Activated CD4-positive, alpha-beta memory T cell treated with anti-CD3 and anti-CD28 coated beads, Interleukin-2, amount 10 ng/mL, durations not matched to agents 7 days and 5 days (primary cell): ENCODE measurements around the gene ANAPC7. TPM values are rescaled to one million over a fixed set of nuclear protein-coding genes. Genes with fewer than 3 reads are reported as not detected.

ENCODE experiments used
- CTCF ChIA-PET: fragments of 350-600 bp; sonication (Branson Sonifier 250); formaldehyde crosslinking; loops from one replicate; lab custom pipeline; 2021; ENCODE audit warnings: antibody characterized with exemption, inconsistent platforms; lab: Charles Lee
- POLR2A ChIA-PET: fragments of 350-600 bp; sonication (Branson Sonifier 250); formaldehyde crosslinking; loops from one replicate; lab custom pipeline; 2021; ENCODE audit warnings: antibody characterized with exemption; lab: Charles Lee
- DNase-seq: peaks from one replicate; pipeline ENCODE4 v3.0.0-alpha.2; 2020
- H3K27ac Mint-ChIP-seq: one replicate; pipeline ENCODE4 v1.8.0; 2021; ENCODE audit warnings: mild to moderate bottlenecking, mixed read lengths
- H3K27me3 Mint-ChIP-seq: one replicate; pipeline ENCODE4 v1.8.0; 2021; ENCODE audit warnings: mixed read lengths
- H3K36me3 Mint-ChIP-seq: one replicate; pipeline ENCODE4 v1.8.0; 2021; ENCODE audit warnings: low read depth, mixed read lengths
- H3K4me1 Mint-ChIP-seq: one replicate; pipeline ENCODE4 v1.8.0; 2021; ENCODE audit warnings: mixed read lengths
- H3K4me3 Mint-ChIP-seq: one replicate; pipeline ENCODE4 v1.8.0; 2021; ENCODE audit warnings: mild to moderate bottlenecking, mixed read lengths
- H3K9me3 Mint-ChIP-seq: one replicate; pipeline ENCODE4 v1.8.0; 2021; ENCODE audit warnings: mixed read lengths
- total RNA-seq, 2 experiments: library from RNA; stranded (reverse); gene quantifications; one replicate each; pipeline ENCODE4 v1.2.3, GENCODE V29; 2021

Gene ANAPC7
- total RNA-seq, 2 experiments from 2014 or later, result 47.2 to 47.3 TPM

DNA sequence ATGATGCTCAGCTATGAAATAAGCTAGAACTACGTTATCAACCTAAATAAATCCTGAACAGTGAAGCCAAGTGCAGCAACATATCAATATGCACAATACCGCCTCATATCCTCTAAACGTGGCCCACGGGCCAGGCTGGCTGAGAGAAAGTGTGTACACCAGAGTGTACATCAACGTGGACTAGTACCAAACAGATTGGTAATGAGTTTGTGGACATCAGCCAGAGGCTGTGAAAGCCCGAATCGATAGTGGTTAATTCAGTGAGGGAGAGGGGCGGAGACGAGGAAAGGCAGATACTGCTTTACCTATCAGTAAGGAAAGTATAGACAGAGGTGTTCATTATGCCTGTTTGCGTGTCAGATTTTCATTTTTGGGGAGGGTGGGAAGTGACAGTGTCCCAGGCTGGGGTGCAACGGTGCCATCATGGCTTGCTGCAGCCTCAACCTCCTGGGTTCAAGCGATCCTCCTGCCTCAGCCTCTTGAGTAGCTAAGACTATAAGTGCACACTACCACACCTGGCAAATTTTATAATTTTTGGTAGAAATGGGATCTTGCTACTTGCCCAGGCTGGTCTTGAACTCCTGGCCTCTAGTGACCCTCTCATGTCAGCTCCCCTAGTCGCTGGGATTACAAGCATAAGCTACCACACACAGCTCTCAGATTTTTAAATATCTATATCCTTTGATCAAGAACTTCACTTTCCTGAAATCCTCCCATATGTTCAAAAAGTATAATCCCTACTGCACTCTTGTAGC is 50.1 kb downstream of the ANAPC7 start:
- peaks cover 37% of the 10 kb centered on the region for H3K4me1 Mint-ChIP-seq
- no peak for DNase-seq
- CTCF ChIA-PET, result interaction anchor here (0.8 to 7.2 kb wide), 3 partner anchors 11 to 78 kb away, joined by 3 to 56 read pairs (median 7); no protein-coding TSS in a partner anchor
- no peak overlapping the region for H3K27ac Mint-ChIP-seq
- no peaks in the 10 kb centered on the region for H3K9me3 Mint-ChIP-seq
- H3K36me3 Mint-ChIP-seq, result peaks cover 20% of the 10 kb centered on the region
- no peak overlapping the region for H3K4me3 Mint-ChIP-seq
- POLR2A ChIA-PET, result interaction anchor here (0.9 to 1.1 kb wide), 4 partner anchors 11 to 97 kb away, joined by 3 read pairs; partner anchors contain the start of genes ARPC3 and ATP2A2
- H3K27me3 Mint-ChIP-seq, result no peaks in the 10 kb centered on the region

DNA sequence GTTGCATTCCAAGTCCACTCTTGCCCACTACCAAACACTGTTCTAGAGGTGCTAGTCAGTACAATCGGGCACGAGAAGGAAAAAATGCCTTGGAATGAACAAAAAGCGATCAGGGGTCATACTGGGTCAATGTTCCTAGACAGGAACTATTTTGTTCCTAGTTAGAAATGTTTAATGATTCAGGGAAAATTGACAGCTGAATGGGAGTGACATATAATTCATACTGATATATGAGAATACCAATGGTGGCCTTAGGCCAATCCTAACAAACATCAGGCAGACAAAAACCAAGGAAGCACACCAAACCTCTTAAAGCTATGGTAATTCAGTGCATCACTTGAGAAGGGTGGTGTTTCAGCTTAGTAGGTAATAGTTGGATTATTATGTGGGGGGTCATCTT is 51.1 kb downstream of the ANAPC7 start:
- DNase-seq, result no peak
- Mint-ChIP-seq H3K4me1 (peaks cover 41% of the 10 kb centered on the region), H3K27ac (no peak overlapping the region), H3K4me3 (no peak overlapping the region), H3K36me3 (peaks cover 28% of the 10 kb centered on the region), H3K27me3 (no peaks in the 10 kb centered on the region), H3K9me3 (no peaks in the 10 kb centered on the region)
- ChIA-PET POLR2A (interaction anchor here (0.8 to 0.9 kb wide), 2 partner anchors 11 to 71 kb away, joined by 3 read pairs; partner anchors contain the start of gene ATP2A2), CTCF (interaction anchor here (0.8 to 7.2 kb wide), 2 partner anchors 57 to 79 kb away, joined by 3 to 56 read pairs; no protein-coding TSS in a partner anchor)

- DNase-seq, result no peak
- POLR2A ChIA-PET, result interaction anchor here (1.2 kb wide), 1 partner anchor 99 kb away, joined by 3 read pairs; the partner anchor contains the start of gene ARPC3
Measured at GRCh38 chr12:110351119-110351518, 52.4 kb downstream of the ANAPC7 start.

DNA sequence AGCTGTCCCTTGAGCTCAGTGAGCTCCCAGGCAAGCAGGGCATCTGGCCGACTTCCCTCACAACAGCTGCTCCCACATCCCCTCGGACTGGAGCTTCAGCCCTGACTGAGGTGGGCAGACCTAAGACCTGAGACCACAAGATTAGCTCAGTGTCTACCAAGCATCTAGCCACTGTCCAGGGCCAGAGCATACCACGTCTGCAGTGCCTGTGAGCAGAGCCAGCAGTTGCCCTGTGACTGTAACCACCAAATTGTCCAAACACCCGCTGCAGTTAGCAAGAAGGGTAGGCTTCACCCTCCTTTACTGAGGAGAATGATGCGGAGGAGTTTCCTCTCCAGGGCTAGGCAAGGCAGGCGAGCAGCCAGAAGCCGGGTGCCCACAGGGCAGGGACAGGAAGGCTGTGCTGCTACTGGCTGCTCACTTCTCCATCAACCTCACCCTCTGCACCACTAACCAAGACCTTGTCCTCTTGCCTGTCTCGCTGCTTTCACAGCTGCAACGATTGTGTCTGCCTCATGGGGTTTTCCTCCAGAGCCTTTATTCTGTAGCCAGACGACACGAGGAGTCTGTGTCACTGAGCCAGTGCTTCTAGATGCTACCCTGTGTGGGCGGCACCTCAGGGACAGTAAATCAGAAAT is 53.9 kb downstream of the ANAPC7 start:
- no peaks in the 10 kb centered on the region for H3K9me3 Mint-ChIP-seq
- H3K4me3 Mint-ChIP-seq, result no peak overlapping the region
- ChIA-PET CTCF (interaction anchor here (0.6 to 7.2 kb wide), 5 partner anchors 12 to 252 kb away, joined by 3 to 56 read pairs (median 3); no protein-coding TSS in a partner anchor), POLR2A (interaction anchor here (0.7 to 2.3 kb wide), 9 partner anchors 14 to 100 kb away, joined by 3 to 13 read pairs (median 3); partner anchors contain the start of genes ARPC3 and ATP2A2)
- H3K27ac Mint-ChIP-seq, result peak overlapping the region; percentile 58
- peak; percentile 45 for DNase-seq
- H3K27me3 Mint-ChIP-seq, result no peaks in the 10 kb centered on the region
- peaks cover 37% of the 10 kb centered on the region for H3K4me1 Mint-ChIP-seq
- H3K36me3 Mint-ChIP-seq, result peaks cover 53% of the 10 kb centered on the region

More at GRCh38 chr12:110351119-110351518, 52.4 kb downstream of the ANAPC7 start:
- H3K4me3 Mint-ChIP-seq, result no peak overlapping the region
- peaks cover 40% of the 10 kb centered on the region for H3K36me3 Mint-ChIP-seq
- H3K4me1 Mint-ChIP-seq, result peaks cover 44% of the 10 kb centered on the region
- H3K27ac Mint-ChIP-seq, result no peak overlapping the region
- no peaks in the 10 kb centered on the region for H3K9me3 Mint-ChIP-seq
- CTCF ChIA-PET, result interaction anchor here (7.2 kb wide), 1 partner anchor 80 kb away, joined by 56 read pairs; no protein-coding TSS in a partner anchor
- no peaks in the 10 kb centered on the region for H3K27me3 Mint-ChIP-seq

DNA sequence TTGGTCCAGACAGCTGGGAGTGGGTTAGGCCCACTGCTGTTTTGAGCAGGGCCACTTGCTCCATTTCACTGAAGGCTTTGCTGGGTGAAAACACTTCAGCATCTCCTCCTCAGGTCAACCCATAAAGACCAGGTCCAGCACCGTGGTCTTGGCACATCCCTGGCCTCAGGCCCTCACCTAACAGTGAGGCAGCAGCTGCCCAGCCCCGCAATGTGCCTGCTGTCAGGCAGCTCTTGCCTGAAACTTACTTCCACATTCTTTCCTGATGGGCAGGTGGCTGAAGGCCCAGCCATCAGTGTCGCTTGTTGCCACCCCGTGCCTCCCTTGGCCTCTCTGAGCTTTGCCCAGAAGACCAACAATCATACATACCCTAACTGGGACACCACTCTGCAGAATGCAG is 54.4 kb downstream of the ANAPC7 start:
- CTCF ChIA-PET, result interaction anchor here (0.6 to 7.2 kb wide), 4 partner anchors 11 to 249 kb away, joined by 3 to 56 read pairs (median 3); no protein-coding TSS in a partner anchor
- no peak overlapping the region for H3K27ac Mint-ChIP-seq

DNA sequence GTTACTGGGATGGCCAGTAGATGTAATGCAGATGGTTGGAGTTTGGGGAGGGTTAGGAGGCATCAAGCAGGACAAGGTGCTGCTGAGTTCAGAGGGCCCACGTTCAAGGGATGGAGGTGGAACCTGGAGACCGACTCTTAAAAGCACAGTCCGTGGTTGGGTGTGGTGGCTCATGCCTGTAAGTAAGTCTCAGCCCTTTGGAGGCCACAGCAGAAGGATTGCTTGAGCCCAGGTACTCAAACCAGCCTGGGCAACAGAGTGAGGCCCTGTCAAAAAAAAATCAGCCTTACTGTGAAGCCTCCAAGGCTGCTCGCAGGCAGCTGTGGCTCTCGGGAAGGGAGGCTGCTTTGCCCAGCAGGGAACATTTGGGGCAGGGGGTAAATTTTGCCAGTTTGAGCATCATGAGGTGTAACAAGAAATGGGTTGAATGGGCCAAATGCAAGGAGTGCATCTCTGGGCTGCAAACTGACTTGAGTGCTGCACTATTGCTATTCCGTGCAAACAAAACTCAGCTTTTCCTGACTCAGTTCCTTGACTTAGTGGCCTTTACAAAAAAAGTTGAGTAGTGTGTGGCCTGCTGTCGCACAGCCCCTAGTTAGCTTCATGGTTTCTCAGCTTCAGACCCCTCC is 55.0 kb downstream of the ANAPC7 start:
- Mint-ChIP-seq H3K4me1 (peaks cover 28% of the 10 kb centered on the region), H3K4me3 (no peak overlapping the region), H3K36me3 (peaks cover 63% of the 10 kb centered on the region), H3K27me3 (no peaks in the 10 kb centered on the region), H3K27ac (peak overlapping the region; percentile 31), H3K9me3 (no peaks in the 10 kb centered on the region)
- DNase-seq, result no peak
- POLR2A ChIA-PET, result interaction anchor here (1.3 to 2.3 kb wide), 4 partner anchors 12 to 83 kb away, joined by 3 to 13 read pairs (median 8); no protein-coding TSS in a partner anchor
- CTCF ChIA-PET, result interaction anchor here (0.8 to 7.2 kb wide), 2 partner anchors 26 to 82 kb away, joined by 3 to 56 read pairs; no protein-coding TSS in a partner anchor

More for the DNA sequence above, 54.4 kb downstream of the ANAPC7 start:
- no peaks in the 10 kb centered on the region for H3K27me3 Mint-ChIP-seq
- H3K36me3 Mint-ChIP-seq, result peaks cover 58% of the 10 kb centered on the region
- DNase-seq, result no peak
- H3K9me3 Mint-ChIP-seq, result no peaks in the 10 kb centered on the region
- H3K4me1 Mint-ChIP-seq, result peaks cover 32% of the 10 kb centered on the region
- H3K4me3 Mint-ChIP-seq, result no peak overlapping the region
- POLR2A ChIA-PET, result interaction anchor here (0.7 to 2.3 kb wide), 7 partner anchors 13 to 82 kb away, joined by 3 to 13 read pairs (median 3); no protein-coding TSS in a partner anchor

- H3K9me3 Mint-ChIP-seq, result no peaks in the 10 kb centered on the region
- no peaks in the 10 kb centered on the region for H3K27me3 Mint-ChIP-seq
- ChIA-PET CTCF (interaction anchor here (7.2 kb wide), 1 partner anchor 83 kb away, joined by 56 read pairs; no protein-coding TSS in a partner anchor), POLR2A (no interaction called here)
- peaks cover 25% of the 10 kb centered on the region for H3K4me1 Mint-ChIP-seq
- H3K27ac Mint-ChIP-seq, result no peak overlapping the region
- H3K4me3 Mint-ChIP-seq, result no peak overlapping the region
- no peak for DNase-seq
- peaks cover 71% of the 10 kb centered on the region for H3K36me3 Mint-ChIP-seq
Measured at GRCh38 chr12:110347767-110348166, 55.7 kb downstream of the ANAPC7 start.

GRCh38 chr12:110345963-110346362 is 57.5 kb downstream of the ANAPC7 start:
- Mint-ChIP-seq H3K9me3 (no peaks in the 10 kb centered on the region), H3K27ac (no peak overlapping the region), H3K4me1 (peaks cover 25% of the 10 kb centered on the region), H3K4me3 (no peak overlapping the region), H3K27me3 (no peaks in the 10 kb centered on the region), H3K36me3 (peaks cover 83% of the 10 kb centered on the region)
- DNase-seq, result no peak
- ChIA-PET POLR2A (no interaction called here), CTCF (no interaction called here)

DNA sequence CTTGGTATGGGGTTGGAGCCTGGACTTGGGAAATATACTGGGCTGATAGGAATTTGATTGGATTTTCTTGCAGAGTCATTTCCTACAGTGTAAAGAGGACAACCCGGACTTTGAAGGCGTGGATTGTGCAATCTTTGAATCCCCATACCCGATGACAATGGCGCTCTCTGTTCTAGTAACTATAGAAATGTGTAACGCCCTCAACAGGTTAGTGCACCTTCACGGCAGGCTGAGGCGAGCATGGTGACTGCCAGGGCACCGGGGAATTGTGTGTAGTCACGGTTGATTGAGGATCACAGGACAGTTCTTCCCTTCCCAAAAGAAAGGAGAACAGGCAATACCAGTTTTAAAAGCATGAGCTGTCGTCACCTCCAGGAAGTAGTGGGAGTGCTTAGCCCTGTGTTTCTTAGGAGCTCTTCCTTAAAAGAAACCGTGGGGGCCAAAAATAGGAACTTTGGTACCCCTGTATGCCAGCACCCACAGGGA is 58.3 kb downstream of the ANAPC7 start:
- peaks cover 23% of the 10 kb centered on the region for H3K4me1 Mint-ChIP-seq
- POLR2A ChIA-PET, result no interaction called here
- H3K4me3 Mint-ChIP-seq, result no peak overlapping the region
- peaks cover 85% of the 10 kb centered on the region for H3K36me3 Mint-ChIP-seq
- CTCF ChIA-PET, result no interaction called here
- H3K27me3 Mint-ChIP-seq, result no peaks in the 10 kb centered on the region
- H3K27ac Mint-ChIP-seq, result no peak overlapping the region
- H3K9me3 Mint-ChIP-seq, result no peaks in the 10 kb centered on the region
- DNase-seq, result no peak

GRCh38 chr12:110344657-110345056 is 58.9 kb downstream of the ANAPC7 start:
- Mint-ChIP-seq H3K9me3 (no peaks in the 10 kb centered on the region), H3K4me3 (no peak overlapping the region), H3K36me3 (peaks cover 86% of the 10 kb centered on the region), H3K27me3 (no peaks in the 10 kb centered on the region), H3K4me1 (peaks cover 18% of the 10 kb centered on the region), H3K27ac (no peak overlapping the region)
- ChIA-PET POLR2A (no interaction called here), CTCF (no interaction called here)
- DNase-seq, result no peak

- H3K27me3 Mint-ChIP-seq, result no peaks in the 10 kb centered on the region
- no peaks in the 10 kb centered on the region for H3K9me3 Mint-ChIP-seq
- POLR2A ChIA-PET, result interaction anchor here (1.1 kb wide), 1 partner anchor 16 kb away, joined by 3 read pairs; no protein-coding TSS in a partner anchor
- H3K36me3 Mint-ChIP-seq, result peaks cover 86% of the 10 kb centered on the region
- CTCF ChIA-PET, result no interaction called here
- peaks cover 11% of the 10 kb centered on the region for H3K4me1 Mint-ChIP-seq
- H3K27ac Mint-ChIP-seq, result no peak overlapping the region
- no peak overlapping the region for H3K4me3 Mint-ChIP-seq
- no peak for DNase-seq
Measured at GRCh38 chr12:110343736-110344555, 59.6 kb downstream of the ANAPC7 start.
